ENCODE data around the gene ADGRB2.

- TF ChIP-seq CTCF (IDR thresholded peaks at IDR 0.05) (no peak), POLR2A (IDR thresholded peaks at IDR 0.05) (no peak)
These were observed 1.8 kb downstream of the ADGRB2 start for GRCh38 chr1:31762323-31762722.
